GM23338 (cell line): Measurements from ENCODE around the gene MYLK. TPM values are rescaled to one million over a fixed set of nuclear protein-coding genes. Genes with fewer than 3 reads are reported as not detected.

Experiments
- CREB1 ChIP-seq: fragments of 250-450 bp; sonication (Bioruptor Pico); IDR thresholded peaks from 2 replicates; pipeline ENCODE4 v1.5.0; 2020; ENCODE audit warnings: low read depth, mild to moderate bottlenecking, moderate library complexity
- EZH2 ChIP-seq: fragments of 200-600 bp; sonication (generic); IDR thresholded peaks from one replicate; pipeline ENCODE4 v1.8.0; 2017; ENCODE audit warnings: antibody characterized with exemption, mild to moderate bottlenecking, low read depth; ENCODE audit not compliant: unreplicated experiment
- EZH2phosphoT487 ChIP-seq: fragments of 200-600 bp; sonication (generic); IDR thresholded peaks from one replicate; pipeline ENCODE4 v1.8.1; 2018; ENCODE audit warnings: antibody characterized with exemption; ENCODE audit not compliant: unreplicated experiment
- NANOG ChIP-seq: IDR thresholded peaks from 2 replicates; pipeline ENCODE4 v1.6.1; 2016; ENCODE audit warnings: antibody characterized with exemption, borderline replicate concordance
- ZNF331 ChIP-seq: fragments of 250-450 bp; sonication (Bioruptor Pico); IDR thresholded peaks from 2 replicates; pipeline ENCODE4 v1.5.0; 2020; ENCODE audit warnings: low read depth, mild to moderate bottlenecking, moderate library complexity
- polyA plus RNA-seq: library from polyadenylated mRNA; unstranded; fragments of >200 nt; fragmentation: Nextera tagmentation; extraction: Ambion mirVana; gene quantifications from 2 replicates; pipeline ENCODE4 v1.2.1, GENCODE V29; 2016
- total RNA-seq: library from RNA; depleted of rRNA; stranded (reverse); fragments of >200 nt; shearing (Covaris generic); gene quantifications from 2 replicates; pipeline ENCODE4 v1.2.3, GENCODE V29; 2014
- TF ChIP-seq, protein P1 (sequence below): IDR thresholded peaks from one replicate; pipeline ENCODE4 v1.6.1; 2018; ENCODE audit warnings: antibody characterized with exemption; ENCODE audit not compliant: unreplicated experiment
- TF ChIP-seq, protein P2 (sequence below): IDR thresholded peaks from 2 replicates; pipeline ENCODE4 v1.6.1; 2016; ENCODE audit warnings: antibody characterized with exemption
- TF ChIP-seq, protein P3 (sequence below): fragments of 250-450 bp; sonication (Bioruptor Pico); IDR thresholded peaks from 2 replicates; pipeline ENCODE4 v1.5.0; 2020; ENCODE audit warnings: mild to moderate bottlenecking, moderate library complexity

MYLK gene
- total and polyA plus RNA-seq, 2 experiments from 2014 or later, result 11.5 to 17.9 TPM

DNA sequence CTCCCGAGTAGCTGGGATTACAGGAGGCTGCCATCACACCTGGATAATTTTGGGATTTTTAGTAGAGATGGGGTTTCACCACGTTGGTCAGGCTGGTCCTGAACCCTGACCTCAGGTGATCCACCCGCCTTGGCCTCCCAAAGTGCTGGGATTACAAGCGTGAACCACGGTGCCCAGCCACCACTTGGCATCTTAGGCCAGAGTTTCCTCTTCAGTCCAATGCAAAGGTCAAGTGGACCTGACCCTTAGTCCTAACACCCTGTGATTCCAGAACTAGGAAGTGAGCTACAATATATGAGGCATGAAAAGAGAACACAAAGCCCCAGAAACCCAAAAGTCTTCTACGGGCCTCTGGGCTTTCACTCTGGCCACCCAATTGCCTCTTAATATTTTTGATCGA, 5.3 kb downstream of the MYLK start (continued):
- TF ChIP-seq, protein P1, sequence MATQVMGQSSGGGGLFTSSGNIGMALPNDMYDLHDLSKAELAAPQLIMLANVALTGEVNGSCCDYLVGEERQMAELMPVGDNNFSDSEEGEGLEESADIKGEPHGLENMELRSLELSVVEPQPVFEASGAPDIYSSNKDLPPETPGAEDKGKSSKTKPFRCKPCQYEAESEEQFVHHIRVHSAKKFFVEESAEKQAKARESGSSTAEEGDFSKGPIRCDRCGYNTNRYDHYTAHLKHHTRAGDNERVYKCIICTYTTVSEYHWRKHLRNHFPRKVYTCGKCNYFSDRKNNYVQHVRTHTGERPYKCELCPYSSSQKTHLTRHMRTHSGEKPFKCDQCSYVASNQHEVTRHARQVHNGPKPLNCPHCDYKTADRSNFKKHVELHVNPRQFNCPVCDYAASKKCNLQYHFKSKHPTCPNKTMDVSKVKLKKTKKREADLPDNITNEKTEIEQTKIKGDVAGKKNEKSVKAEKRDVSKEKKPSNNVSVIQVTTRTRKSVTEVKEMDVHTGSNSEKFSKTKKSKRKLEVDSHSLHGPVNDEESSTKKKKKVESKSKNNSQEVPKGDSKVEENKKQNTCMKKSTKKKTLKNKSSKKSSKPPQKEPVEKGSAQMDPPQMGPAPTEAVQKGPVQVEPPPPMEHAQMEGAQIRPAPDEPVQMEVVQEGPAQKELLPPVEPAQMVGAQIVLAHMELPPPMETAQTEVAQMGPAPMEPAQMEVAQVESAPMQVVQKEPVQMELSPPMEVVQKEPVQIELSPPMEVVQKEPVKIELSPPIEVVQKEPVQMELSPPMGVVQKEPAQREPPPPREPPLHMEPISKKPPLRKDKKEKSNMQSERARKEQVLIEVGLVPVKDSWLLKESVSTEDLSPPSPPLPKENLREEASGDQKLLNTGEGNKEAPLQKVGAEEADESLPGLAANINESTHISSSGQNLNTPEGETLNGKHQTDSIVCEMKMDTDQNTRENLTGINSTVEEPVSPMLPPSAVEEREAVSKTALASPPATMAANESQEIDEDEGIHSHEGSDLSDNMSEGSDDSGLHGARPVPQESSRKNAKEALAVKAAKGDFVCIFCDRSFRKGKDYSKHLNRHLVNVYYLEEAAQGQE, result no peak
- TF ChIP-seq EZH2 (no peak), ZNF331 (no peak), EZH2phosphoT487 (no peak), CREB1 (CRISPR knock-in tag) (no peak), NANOG (no peak)
- TF ChIP-seq, protein P2, sequence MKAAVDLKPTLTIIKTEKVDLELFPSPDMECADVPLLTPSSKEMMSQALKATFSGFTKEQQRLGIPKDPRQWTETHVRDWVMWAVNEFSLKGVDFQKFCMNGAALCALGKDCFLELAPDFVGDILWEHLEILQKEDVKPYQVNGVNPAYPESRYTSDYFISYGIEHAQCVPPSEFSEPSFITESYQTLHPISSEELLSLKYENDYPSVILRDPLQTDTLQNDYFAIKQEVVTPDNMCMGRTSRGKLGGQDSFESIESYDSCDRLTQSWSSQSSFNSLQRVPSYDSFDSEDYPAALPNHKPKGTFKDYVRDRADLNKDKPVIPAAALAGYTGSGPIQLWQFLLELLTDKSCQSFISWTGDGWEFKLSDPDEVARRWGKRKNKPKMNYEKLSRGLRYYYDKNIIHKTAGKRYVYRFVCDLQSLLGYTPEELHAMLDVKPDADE, result no peak
- TF ChIP-seq, protein P3, sequence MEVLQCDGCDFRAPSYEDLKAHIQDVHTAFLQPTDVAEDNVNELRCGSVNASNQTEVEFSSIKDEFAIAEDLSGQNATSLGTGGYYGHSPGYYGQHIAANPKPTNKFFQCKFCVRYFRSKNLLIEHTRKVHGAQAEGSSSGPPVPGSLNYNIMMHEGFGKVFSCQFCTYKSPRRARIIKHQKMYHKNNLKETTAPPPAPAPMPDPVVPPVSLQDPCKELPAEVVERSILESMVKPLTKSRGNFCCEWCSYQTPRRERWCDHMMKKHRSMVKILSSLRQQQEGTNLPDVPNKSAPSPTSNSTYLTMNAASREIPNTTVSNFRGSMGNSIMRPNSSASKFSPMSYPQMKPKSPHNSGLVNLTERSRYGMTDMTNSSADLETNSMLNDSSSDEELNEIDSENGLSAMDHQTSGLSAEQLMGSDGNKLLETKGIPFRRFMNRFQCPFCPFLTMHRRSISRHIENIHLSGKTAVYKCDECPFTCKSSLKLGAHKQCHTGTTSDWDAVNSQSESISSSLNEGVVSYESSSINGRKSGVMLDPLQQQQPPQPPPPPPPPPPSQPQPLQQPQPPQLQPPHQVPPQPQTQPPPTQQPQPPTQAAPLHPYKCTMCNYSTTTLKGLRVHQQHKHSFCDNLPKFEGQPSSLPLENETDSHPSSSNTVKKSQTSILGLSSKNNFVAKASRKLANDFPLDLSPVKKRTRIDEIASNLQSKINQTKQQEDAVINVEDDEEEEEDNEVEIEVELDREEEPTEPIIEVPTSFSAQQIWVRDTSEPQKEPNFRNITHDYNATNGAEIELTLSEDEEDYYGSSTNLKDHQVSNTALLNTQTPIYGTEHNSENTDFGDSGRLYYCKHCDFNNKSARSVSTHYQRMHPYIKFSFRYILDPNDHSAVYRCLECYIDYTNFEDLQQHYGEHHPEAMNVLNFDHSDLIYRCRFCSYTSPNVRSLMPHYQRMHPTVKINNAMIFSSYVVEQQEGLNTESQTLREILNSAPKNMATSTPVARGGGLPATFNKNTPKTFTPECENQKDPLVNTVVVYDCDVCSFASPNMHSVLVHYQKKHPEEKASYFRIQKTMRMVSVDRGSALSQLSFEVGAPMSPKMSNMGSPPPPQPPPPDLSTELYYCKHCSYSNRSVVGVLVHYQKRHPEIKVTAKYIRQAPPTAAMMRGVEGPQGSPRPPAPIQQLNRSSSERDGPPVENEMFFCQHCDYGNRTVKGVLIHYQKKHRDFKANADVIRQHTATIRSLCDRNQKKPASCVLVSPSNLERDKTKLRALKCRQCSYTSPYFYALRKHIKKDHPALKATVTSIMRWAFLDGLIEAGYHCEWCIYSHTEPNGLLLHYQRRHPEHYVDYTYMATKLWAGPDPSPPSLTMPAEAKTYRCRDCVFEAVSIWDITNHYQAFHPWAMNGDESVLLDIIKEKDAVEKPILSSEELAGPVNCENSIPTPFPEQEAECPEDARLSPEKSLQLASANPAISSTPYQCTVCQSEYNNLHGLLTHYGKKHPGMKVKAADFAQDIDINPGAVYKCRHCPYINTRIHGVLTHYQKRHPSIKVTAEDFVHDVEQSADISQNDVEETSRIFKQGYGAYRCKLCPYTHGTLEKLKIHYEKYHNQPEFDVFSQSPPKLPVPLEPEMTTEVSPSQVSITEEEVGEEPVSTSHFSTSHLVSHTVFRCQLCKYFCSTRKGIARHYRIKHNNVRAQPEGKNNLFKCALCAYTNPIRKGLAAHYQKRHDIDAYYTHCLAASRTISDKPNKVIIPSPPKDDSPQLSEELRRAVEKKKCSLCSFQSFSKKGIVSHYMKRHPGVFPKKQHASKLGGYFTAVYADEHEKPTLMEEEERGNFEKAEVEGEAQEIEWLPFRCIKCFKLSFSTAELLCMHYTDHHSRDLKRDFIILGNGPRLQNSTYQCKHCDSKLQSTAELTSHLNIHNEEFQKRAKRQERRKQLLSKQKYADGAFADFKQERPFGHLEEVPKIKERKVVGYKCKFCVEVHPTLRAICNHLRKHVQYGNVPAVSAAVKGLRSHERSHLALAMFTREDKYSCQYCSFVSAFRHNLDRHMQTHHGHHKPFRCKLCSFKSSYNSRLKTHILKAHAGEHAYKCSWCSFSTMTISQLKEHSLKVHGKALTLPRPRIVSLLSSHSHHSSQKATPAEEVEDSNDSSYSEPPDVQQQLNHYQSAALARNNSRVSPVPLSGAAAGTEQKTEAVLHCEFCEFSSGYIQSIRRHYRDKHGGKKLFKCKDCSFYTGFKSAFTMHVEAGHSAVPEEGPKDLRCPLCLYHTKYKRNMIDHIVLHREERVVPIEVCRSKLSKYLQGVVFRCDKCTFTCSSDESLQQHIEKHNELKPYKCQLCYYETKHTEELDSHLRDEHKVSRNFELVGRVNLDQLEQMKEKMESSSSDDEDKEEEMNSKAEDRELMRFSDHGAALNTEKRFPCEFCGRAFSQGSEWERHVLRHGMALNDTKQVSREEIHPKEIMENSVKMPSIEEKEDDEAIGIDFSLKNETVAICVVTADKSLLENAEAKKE (CRISPR knock-in tag), result no peak
